ENCODE results near the gene HNRNPH2. TPM values are rescaled to one million over a fixed set of nuclear protein-coding genes. Genes with fewer than 3 reads are reported as not detected.
A peak's percentile ranks its signal among the peaks of the same experiment; 100 is the strongest.

Gene HNRNPH2
- total and polyA plus RNA-seq, 9 of the 15 experiments (the other 6 are each of a cell fraction or from before 2014, with no cell fraction given), result 40.0 to 130 (median 60.3) TPM

- H3K79me2 ChIP-seq (ENCODE audit: control insufficient read depth, insufficient read depth, low read length), result peaks cover 14% of the 10 kb centered on the region
- DNase-seq (ENCODE audit: extremely low read depth in 1 of 4, low spot score in 3 of 4), result peak; percentile 49 to 72 (median 52)
- intact Hi-C loops (cut with micrococcal nuclease), result loop anchor here (2.0 to 5.0 kb wide), 3 partner anchors 47 to 383 kb away; no protein-coding TSS in a partner anchor
- FAIRE-seq, result peak; percentile 89
- no peak overlapping the region for H3K9ac ChIP-seq (ENCODE audit: insufficient read depth in 1 of 2, low read depth in 2 of 2, low read length in 2 of 2)
- H3K4me2 ChIP-seq (ENCODE audit: insufficient read depth, low read length), result no peak overlapping the region
- ChIA-PET POLR2A (interaction anchor here (0.6 kb wide), 1 partner anchor 10 kb away, joined by 3 read pairs; no protein-coding TSS in a partner anchor), CTCF (ENCODE audit: low intra/inter-chr PET ratio) (no interaction called here)
- H3K36me3 ChIP-seq (ENCODE audit: control insufficient read depth, insufficient read depth, low read length), result peaks cover 22% of the 10 kb centered on the region; the same call in 1 of the 3 replicates
- in situ Hi-C loops (cut with MboI), result no loop called here
- no peaks in the 10 kb centered on the region; a peak in 1 of 5 replicates for H3K27me3 ChIP-seq (ENCODE audit: control insufficient read depth in 2 of 2, insufficient read depth in 2 of 2, low read length in 2 of 2)
- peaks cover 8 to 17% of the 10 kb centered on the region in 2 experiments; a peak in 4 of 5 replicates for H3K4me1 ChIP-seq (replicated peaks in 1 of 2; ENCODE audit: control insufficient read depth in 2 of 2, insufficient read depth in 2 of 2, low read length in 2 of 2)
- no peak overlapping the region for H2AFZ ChIP-seq (ENCODE audit: low read depth, low read length)
- peak; percentile 84 for ATAC-seq
- no peaks in the 10 kb centered on the region for H3K9me1 ChIP-seq (ENCODE audit: control insufficient read depth, insufficient read depth, low read length)
- no peak overlapping the region for H3K4me3 ChIP-seq
- BruUV-seq (replicated peaks), result no TSS peak
- WGBS (ENCODE audit: insufficient coverage, low coverage, missing lambda C conversion rate), result 34% methylated on average over 12 of the region's 12 CpGs
- H4K20me1 ChIP-seq (replicated peaks; ENCODE audit: control insufficient read depth, insufficient read depth, low read length), result no peaks in the 10 kb centered on the region; the same call in 1 of the 2 replicates
- H3K27ac ChIP-seq (ENCODE audit: extremely low read depth, low read depth, low read length), result no peak overlapping the region
- H3K9me3 ChIP-seq (replicated peaks; ENCODE audit: control insufficient read depth, insufficient read depth, low read depth, low read length), result no peaks in the 10 kb centered on the region
- TF ChIP-seq RAD21 (CRISPR knock-in tag; conservative IDR thresholded peaks at IDR 0.05 in 1 of 2, IDR thresholded peaks at IDR 0.05 in 1 of 2) (peak; percentile 53 to 74), ZNF780A (CRISPR knock-in tag; IDR thresholded peaks at IDR 0.05) (no peak), TSHZ1 (CRISPR knock-in tag; IDR thresholded peaks at IDR 0.05) (no peak), WHSC1 (IDR thresholded peaks at IDR 0.05; ENCODE audit: low read length) (no peak), CLOCK (CRISPR knock-in tag; IDR thresholded peaks at IDR 0.05; ENCODE audit: borderline replicate concordance) (no peak), ZNF449 (CRISPR knock-in tag; IDR thresholded peaks at IDR 0.05) (no peak), ZNF277 (CRISPR knock-in tag; IDR thresholded peaks at IDR 0.05; ENCODE audit: borderline replicate concordance) (no peak), HNRNPH1 (optimal IDR thresholded peaks at IDR 0.05; ENCODE audit: low read depth, low read length) (no peak), ZNF79 (CRISPR knock-in tag; IDR thresholded peaks at IDR 0.05; ENCODE audit: low read depth) (peak; percentile 94)
Observed at GRCh38 chrX:101415180-101416145, 7.4 kb downstream of the HNRNPH2 start.

Data from K562 (cell line).